Ectodermal cell (in vitro differentiated cells): ENCODE results near the gene ABHD6.
"Not testable (repeated sequence)": the region's sequence is repeated elsewhere in the genome, so short reads cannot be mapped to it uniquely, and the experiment has no call there.

Experiments used
- H3K27ac ChIP-seq: 2 replicates; pipeline ENCODE4 v1.7.0; 2013; ENCODE audit warnings: mild to moderate bottlenecking, low read depth, low read length; ENCODE audit not compliant: insufficient read depth, poor library complexity, severe bottlenecking
- H3K27me3 ChIP-seq: 2 replicates; pipeline ENCODE4 v1.7.0; 2013; ENCODE audit warnings: mild to moderate bottlenecking, low read length; ENCODE audit not compliant: insufficient read depth, control insufficient read depth, poor library complexity, severe bottlenecking
- H3K36me3 ChIP-seq: one replicate; pipeline ENCODE4 v1.7.0; 2013; ENCODE audit warnings: low read length; ENCODE audit not compliant: control insufficient read depth, insufficient read depth
- H3K4me1 ChIP-seq: one replicate; pipeline ENCODE4 v1.7.0; 2013; ENCODE audit warnings: low read length; ENCODE audit not compliant: control insufficient read depth, insufficient read depth
- H3K4me3 ChIP-seq: 2 replicates; pipeline ENCODE4 v1.7.0; 2013; ENCODE audit warnings: low read depth, low read length, control low read depth; ENCODE audit not compliant: insufficient read depth
- H3K9me3 ChIP-seq: 2 replicates; pipeline ENCODE4 v1.7.0; 2013; ENCODE audit warnings: mild to moderate bottlenecking, low read length, moderate library complexity; ENCODE audit not compliant: control insufficient read depth
- WGBS, 2 experiments: methylation state at CpG; one replicate each; pipeline ENCODE4 v1.1.7; 2013; ENCODE audit warnings: missing lambda C conversion rate in 2 of 2; 5-methylcytosine and 5-hydroxymethylcytosine counted together

The ABHD6 gene

GRCh38 chr3:58222161-58222724 is 15.3 kb upstream of the ABHD6 start:
- WGBS, 2 experiments, result 67 to 78% methylated on average over 8 of the region's 8 CpGs
- H3K27me3 ChIP-seq, result no peaks in the 10 kb centered on the region
- H3K9me3 ChIP-seq, result no peaks in the 10 kb centered on the region
- no peak overlapping the region for H3K27ac ChIP-seq
- H3K4me3 ChIP-seq, result no peak overlapping the region
- H3K4me1 ChIP-seq, result peaks cover 4% of the 10 kb centered on the region
- no peaks in the 10 kb centered on the region for H3K36me3 ChIP-seq

- Histone ChIP-seq H3K4me3 (no peak overlapping the region), H3K36me3 (no peaks in the 10 kb centered on the region), H3K4me1 (no peaks in the 10 kb centered on the region), H3K9me3 (no peaks in the 10 kb centered on the region), H3K27ac (no peak overlapping the region), H3K27me3 (no peaks in the 10 kb centered on the region)
- WGBS, 2 experiments, result 90 to 95% methylated on average over 4 of the region's 4 CpGs
These were observed 13.7 kb upstream of the ABHD6 start for GRCh38 chr3:58223855-58224254.

GRCh38 chr3:58227933-58228332 is 9.7 kb upstream of the ABHD6 start:
- H3K9me3 ChIP-seq, H3K4me1 ChIP-seq, H3K36me3 ChIP-seq, H3K27ac ChIP-seq, H3K4me3 ChIP-seq: not testable (repeated sequence)
- WGBS, 2 experiments, result 86 to 94% methylated on average over 2 of the region's 3 CpGs
- peaks cover 10% of the 10 kb centered on the region for H3K27me3 ChIP-seq

DNA sequence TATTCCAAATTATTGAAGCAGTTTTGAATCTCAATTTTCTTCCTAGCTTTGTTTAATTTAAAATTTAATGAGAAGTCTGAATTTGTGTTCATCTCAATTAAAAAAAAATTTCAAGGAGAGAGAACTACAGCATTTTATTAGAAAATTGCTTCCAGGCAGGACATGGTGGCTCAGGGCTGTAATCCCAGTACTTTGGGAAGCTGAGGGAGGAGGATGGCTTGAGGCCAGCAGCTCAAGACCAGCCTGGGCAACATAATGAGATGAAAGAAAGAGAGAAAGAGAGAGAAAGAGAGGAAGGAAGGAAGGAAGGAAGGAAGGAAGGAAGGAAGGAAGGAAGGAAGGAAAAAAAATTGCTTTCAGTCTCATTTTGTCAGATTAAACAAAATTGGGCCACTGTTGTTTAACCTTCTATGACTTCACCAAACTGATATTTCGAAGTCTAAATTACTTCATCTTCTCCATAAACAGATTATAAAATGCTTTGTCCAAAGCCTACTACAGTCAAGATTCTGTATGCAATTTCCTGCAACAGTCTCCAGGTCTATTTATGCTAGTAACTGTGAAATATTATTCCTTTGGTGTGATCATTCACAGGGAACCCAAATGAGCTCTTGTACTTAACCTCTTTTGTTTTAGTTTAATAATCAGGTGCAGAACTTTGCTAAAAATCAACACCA is 6.6 kb upstream of the ABHD6 start:
- Histone ChIP-seq H3K36me3 (no peaks in the 10 kb centered on the region), H3K27ac (no peak overlapping the region), H3K4me3 (no peak overlapping the region), H3K4me1 (no peaks in the 10 kb centered on the region), H3K9me3 (no peaks in the 10 kb centered on the region), H3K27me3 (peaks cover 32% of the 10 kb centered on the region)
- WGBS, 2 experiments, result 0% methylated on average over 1 of the region's 1 CpG

DNA sequence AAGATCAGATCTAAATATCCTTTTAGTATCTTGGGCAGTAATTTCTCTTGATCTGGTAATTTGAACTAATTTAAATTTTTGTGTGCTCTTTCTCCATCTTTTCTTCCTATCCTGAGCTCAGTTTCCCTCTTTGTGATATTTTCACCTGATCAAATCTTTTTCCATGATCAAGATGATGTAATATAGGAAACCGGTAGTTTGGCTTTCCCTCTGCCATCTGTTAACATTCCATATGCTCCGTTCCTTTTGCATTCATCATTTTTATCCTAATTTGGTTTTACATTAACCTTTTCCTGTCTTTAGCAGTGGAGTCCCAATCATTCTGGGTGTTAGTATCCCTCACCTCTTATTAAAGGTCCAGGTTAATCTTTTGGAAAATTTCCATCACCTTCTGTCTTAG is 5.9 kb upstream of the ABHD6 start:
- Histone ChIP-seq H3K9me3 (no peaks in the 10 kb centered on the region), H3K27ac (no peak overlapping the region), H3K27me3 (peaks cover 38% of the 10 kb centered on the region), H3K4me3 (no peak overlapping the region), H3K4me1 (no peaks in the 10 kb centered on the region), H3K36me3 (no peaks in the 10 kb centered on the region)
- 90 to 92% methylated on average over 2 of the region's 2 CpGs for WGBS, 2 experiments

- H3K27me3 ChIP-seq, result peaks cover 59% of the 10 kb centered on the region
- WGBS, 2 experiments, result 60 to 66% methylated on average over 4 of the region's 4 CpGs
- H3K36me3 ChIP-seq, result no peaks in the 10 kb centered on the region
- no peaks in the 10 kb centered on the region for H3K4me1 ChIP-seq
- H3K27ac ChIP-seq, result no peak overlapping the region
- H3K9me3 ChIP-seq, result no peaks in the 10 kb centered on the region
- no peak overlapping the region for H3K4me3 ChIP-seq
These were observed 3.1 kb upstream of the ABHD6 start for GRCh38 chr3:58234516-58234931.

- WGBS, 2 experiments, result 86% methylated on average over 4 of the region's 4 CpGs
- Histone ChIP-seq H3K4me3 (no peak overlapping the region), H3K27ac (no peak overlapping the region), H3K9me3 (no peaks in the 10 kb centered on the region), H3K4me1 (no peaks in the 10 kb centered on the region), H3K36me3 (no peaks in the 10 kb centered on the region), H3K27me3 (peaks cover 58% of the 10 kb centered on the region)
These were observed 1.6 kb upstream of the ABHD6 start for GRCh38 chr3:58235970-58236369.

- Histone ChIP-seq H3K9me3 (no peaks in the 10 kb centered on the region), H3K27ac (no peak overlapping the region), H3K4me3 (peak overlapping the region; percentile 81), H3K36me3 (no peaks in the 10 kb centered on the region), H3K27me3 (peaks cover 58% of the 10 kb centered on the region), H3K4me1 (no peaks in the 10 kb centered on the region)
- WGBS, 2 experiments, result 12 to 13% methylated on average over 24 of the region's 24 CpGs
These were observed 910 bp upstream of the ABHD6 start for GRCh38 chr3:58236527-58237237.

- H3K27me3 ChIP-seq, result peaks cover 52% of the 10 kb centered on the region
- WGBS, 2 experiments, result 0 to 1% methylated on average over 53 of the region's 53 CpGs
These were observed 519 bp downstream of the ABHD6 start for GRCh38 chr3:58237941-58238681.

GRCh38 chr3:58238830-58239229 is 1.2 kb downstream of the ABHD6 start:
- Histone ChIP-seq H3K9me3 (no peaks in the 10 kb centered on the region), H3K27ac (no peak overlapping the region), H3K4me1 (no peaks in the 10 kb centered on the region), H3K36me3 (no peaks in the 10 kb centered on the region), H3K4me3 (peak overlapping the region; percentile 81), H3K27me3 (peaks cover 51% of the 10 kb centered on the region)
- whole genome bisulfite sequencing, 2 experiments, result 47 to 61% methylated on average over 4 of the region's 7 CpGs

More at GRCh38 chr3:58237941-58238681, 519 bp downstream of the ABHD6 start:
- Histone ChIP-seq H3K4me3 (peak overlapping the region; percentile 81), H3K4me1 (no peaks in the 10 kb centered on the region), H3K36me3 (no peaks in the 10 kb centered on the region), H3K9me3 (no peaks in the 10 kb centered on the region), H3K27ac (no peak overlapping the region)
